Transverse colon (tissue), 4 donors: Measurements from ENCODE around the gene CHMP6.

Source experiments
- CTCF ChIP-seq, 5 experiments: fragments of 200-600 bp in 3 of 5; fragments of 450-650 bp in 2 of 5; sonication (generic) in 3 of 5; IDR thresholded peaks; 1 replicate in 2 of 5; 2 replicates in 3 of 5; pipeline ENCODE4 v1.5.1; 2016 to 2017; ENCODE audit warnings: antibody characterized with exemption in 5 of 5, inconsistent platforms in 3 of 5, mild to moderate bottlenecking in 2 of 5, moderate library complexity in 1 of 5
- EP300 ChIP-seq: sonication (generic); formaldehyde crosslinking; IDR thresholded peaks from one replicate; pipeline ENCODE4 v1.6.1; 2017; ENCODE audit warnings: antibody characterized with exemption, low read depth
- POLR2A ChIP-seq: fragments of 450-650 bp; IDR thresholded peaks from one replicate; pipeline ENCODE4 v1.6.1; 2016; ENCODE audit warnings: antibody characterized with exemption, mild to moderate bottlenecking, moderate library complexity
- POLR2AphosphoS5 ChIP-seq, 3 donors: sonication (generic); formaldehyde crosslinking; IDR thresholded peaks; one replicate each; pipeline ENCODE4 v1.6.1; 2016; ENCODE audit warnings: antibody characterized with exemption in 3 of 3

- TF ChIP-seq EP300 (no peak), CTCF (IDR thresholded peaks at IDR 0.05) (no peak), POLR2A (no peak), POLR2AphosphoS5 (IDR thresholded peaks at IDR 0.05) (no peak)
These were observed 9.1 kb upstream of the CHMP6 start for GRCh38 chr17:80982426-80982974.
